GM12878 (cell line): Measurements from ENCODE around the gene CRTC1. TPM values are rescaled to one million over a fixed set of nuclear protein-coding genes. Genes with fewer than 3 reads are reported as not detected.

Experiments
- CHD4 ChIP-seq: fragments of 200-600 bp; sonication (generic); IDR thresholded peaks from 2 replicates; pipeline ENCODE4 v1.6.1; 2016; ENCODE audit warnings: mild to moderate bottlenecking
- RFX5 ChIP-seq: IDR thresholded peaks from 2 replicates; pipeline ENCODE4 v1.6.1; 2011; ENCODE audit warnings: low read depth, low read length, improper control_type of control experiment
- polyA plus RNA-seq, 11 experiments: library from polyadenylated mRNA; depleted of rRNA in 4 of 11; unstranded in 6 of 11; stranded (reverse) in 5 of 11; fragments of >200 nt; fragmentation: Nextera tagmentation in 4 of 11; fragmentation: Illumina TruSeq in 1 of 11; extraction: Ambion mirVana in 4 of 11; extraction: Trizol in 1 of 11; gene quantifications; 1 replicate in 1 of 11; 2 replicates in 10 of 11; pipeline versions ENCODE4 v1.2.1 to v1.2.3, GENCODE V29; 2011 to 2016; ENCODE audit warnings: inconsistent platforms in 2 of 11, missing spikeins in 2 of 11, low read depth in 1 of 11
- total RNA-seq, 4 experiments: library from RNA; depleted of rRNA in 3 of 4; stranded (reverse); fragments of >200 nt in 3 of 4; fragmentation: Illumina TruSeq in 1 of 4; extraction: Trizol in 1 of 4; gene quantifications; 2 replicates each; pipeline versions ENCODE4 v1.2.1 to v1.2.3, GENCODE V29; 2013 to 2021

Gene CRTC1
- total and polyA plus RNA-seq, 10 of the 15 experiments (the other 5 are each of a cell fraction or from before 2014, with no cell fraction given): 0.02 to 4.6 (median 1.1) TPM; not detected in 1

DNA sequence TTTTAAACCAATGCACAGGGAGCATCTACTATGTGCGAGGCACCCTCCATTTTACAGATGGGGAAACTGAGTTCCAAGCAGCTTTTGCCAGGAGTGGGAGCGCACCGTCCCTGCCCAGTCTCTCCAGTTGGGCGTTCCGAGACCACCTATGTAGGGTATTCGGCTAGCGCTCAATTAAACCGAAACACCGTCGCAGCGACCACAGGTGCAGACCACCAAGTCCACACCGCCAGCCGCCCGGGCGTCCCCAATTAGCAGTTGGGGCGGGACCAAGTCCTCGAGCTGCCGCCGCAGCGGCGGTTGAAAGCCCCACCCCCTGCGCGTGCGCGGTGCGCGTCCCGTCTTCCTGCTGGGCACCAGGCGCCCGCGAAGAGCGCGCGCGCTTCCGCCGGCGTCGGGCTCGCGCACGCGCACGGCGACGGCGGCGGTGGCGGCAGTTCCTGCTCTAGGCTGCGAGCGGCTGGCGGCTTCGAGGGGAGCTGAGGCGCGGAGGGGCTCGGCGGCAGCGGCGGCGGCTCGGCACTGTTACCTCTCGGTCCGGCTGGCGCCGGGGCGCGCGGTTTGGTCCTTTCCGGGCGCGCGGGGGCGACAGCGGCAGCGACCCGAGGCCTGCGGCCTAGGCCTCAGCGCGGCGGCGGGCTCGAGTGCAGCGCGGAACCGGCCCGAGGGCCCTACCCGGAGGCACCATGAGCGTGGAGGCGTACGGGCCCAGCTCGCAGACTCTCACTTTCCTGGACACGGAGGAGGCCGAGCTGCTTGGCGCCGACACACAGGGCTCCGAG is 148.2 kb downstream of the CRTC1 start, which contains the start of gene UPF1 (continued):
- TF ChIP-seq CHD4 (no peak), RFX5 (no peak)

Other genes starting within 250 kb of the CRTC1 start
Only the 7 nearest of the 14 such genes appear.
- 116 and 128 TPM in 2 replicates for gene KXD1, start 125.8 kb upstream of the CRTC1 start, total RNA-seq (2014; rRNA removed)
- gene KXD1, start 125.8 kb upstream of the CRTC1 start, total RNA-seq (2014; rRNA removed; fragmentation: Illumina TruSeq; extraction: Trizol): 75.5 and 82.0 TPM in 2 replicates
- gene KXD1, start 125.8 kb upstream of the CRTC1 start, total RNA-seq (2021): 109 and 111 TPM in 2 replicates
- gene KXD1, start 125.8 kb upstream of the CRTC1 start, polyA plus RNA-seq (2011; rRNA removed): 67.3 and 130 TPM in 2 replicates
- 91.4 and 151 TPM in 2 replicates for gene KXD1, start 125.8 kb upstream of the CRTC1 start, polyA plus RNA-seq (2014; fragmentation: Illumina TruSeq; extraction: Trizol)
- 10 to 100 TPM; 27.5 to 44.9 TPM for gene KXD1, start 125.8 kb upstream of the CRTC1 start, polyA plus RNA-seq (2014; fragmentation: Nextera tagmentation; extraction: Ambion mirVana)
- gene KXD1, start 125.8 kb upstream of the CRTC1 start, polyA plus RNA-seq (2014; rRNA removed): 193 and 209 TPM in 2 replicates
- 100 to 1,000 TPM; 182 to 191 TPM for gene KXD1, start 125.8 kb upstream of the CRTC1 start, polyA plus RNA-seq (2016; fragmentation: Nextera tagmentation; extraction: Ambion mirVana)
- 1,493 and 1,661 TPM in 2 replicates for gene UBA52, start 111.8 kb upstream of the CRTC1 start, total RNA-seq (2014; rRNA removed)
- 1,429 and 1,442 TPM in 2 replicates for gene UBA52, start 111.8 kb upstream of the CRTC1 start, total RNA-seq (2014; rRNA removed; fragmentation: Illumina TruSeq; extraction: Trizol)
- 1,629 and 1,678 TPM in 2 replicates for gene UBA52, start 111.8 kb upstream of the CRTC1 start, total RNA-seq (2021)
- 910 and 1,613 TPM in 2 replicates for gene UBA52, start 111.8 kb upstream of the CRTC1 start, polyA plus RNA-seq (2011; rRNA removed)
- 2,280 and 2,392 TPM in 2 replicates for gene UBA52, start 111.8 kb upstream of the CRTC1 start, polyA plus RNA-seq (2014; fragmentation: Illumina TruSeq; extraction: Trizol)
- 1,000 to 10,000 TPM; 2,192 to 2,288 TPM for gene UBA52, start 111.8 kb upstream of the CRTC1 start, polyA plus RNA-seq (2014; fragmentation: Nextera tagmentation; extraction: Ambion mirVana)
- gene UBA52, start 111.8 kb upstream of the CRTC1 start, polyA plus RNA-seq (2014; rRNA removed): 2,186 and 2,597 TPM in 2 replicates
- gene UBA52, start 111.8 kb upstream of the CRTC1 start, polyA plus RNA-seq (2016; fragmentation: Nextera tagmentation; extraction: Ambion mirVana): 1,000 to 10,000 TPM; 1,131 to 1,180 TPM
- 49.7 and 57.8 TPM in 2 replicates for gene REX1BD, start 94.9 kb upstream of the CRTC1 start, total RNA-seq (2014; rRNA removed)
- 6.4 and 7.1 TPM in 2 replicates for gene REX1BD, start 94.9 kb upstream of the CRTC1 start, total RNA-seq (2014; rRNA removed; fragmentation: Illumina TruSeq; extraction: Trizol)
- gene REX1BD, start 94.9 kb upstream of the CRTC1 start, total RNA-seq (2021): 58.2 and 62.7 TPM in 2 replicates
- 7.8 and 12.1 TPM in 2 replicates for gene REX1BD, start 94.9 kb upstream of the CRTC1 start, polyA plus RNA-seq (2011; rRNA removed)
- gene REX1BD, start 94.9 kb upstream of the CRTC1 start, polyA plus RNA-seq (2014; fragmentation: Illumina TruSeq; extraction: Trizol): 1.8 and 3.1 TPM in 2 replicates
- gene REX1BD, start 94.9 kb upstream of the CRTC1 start, polyA plus RNA-seq (2014; fragmentation: Nextera tagmentation; extraction: Ambion mirVana): 1 to 10 TPM; 1.1 to 3.3 TPM
- gene REX1BD, start 94.9 kb upstream of the CRTC1 start, polyA plus RNA-seq (2014; rRNA removed): 64.4 and 84.2 TPM in 2 replicates
- gene REX1BD, start 94.9 kb upstream of the CRTC1 start, polyA plus RNA-seq (2016; fragmentation: Nextera tagmentation; extraction: Ambion mirVana): 100 to 1,000 TPM in 1 of 2 experiments, 10 to 100 TPM in 1; 88.9 to 101 TPM
- not detected in 2 replicates for gene CRLF1, start 76.9 kb upstream of the CRTC1 start, total RNA-seq (2014; rRNA removed)
- not detected in 2 replicates for gene CRLF1, start 76.9 kb upstream of the CRTC1 start, total RNA-seq (2014; rRNA removed; fragmentation: Illumina TruSeq; extraction: Trizol)
- gene CRLF1, start 76.9 kb upstream of the CRTC1 start, total RNA-seq (2021): 0.33 and 0.43 TPM in 2 replicates
- gene CRLF1, start 76.9 kb upstream of the CRTC1 start, polyA plus RNA-seq (2011; rRNA removed): not detected in 2 replicates
- gene CRLF1, start 76.9 kb upstream of the CRTC1 start, polyA plus RNA-seq (2014; fragmentation: Illumina TruSeq; extraction: Trizol): not detected in 2 replicates
- gene CRLF1, start 76.9 kb upstream of the CRTC1 start, polyA plus RNA-seq (2014; fragmentation: Nextera tagmentation; extraction: Ambion mirVana): under 1 TPM; 0.35 to 0.76 TPM
- gene CRLF1, start 76.9 kb upstream of the CRTC1 start, polyA plus RNA-seq (2014; rRNA removed): 0.10 TPM in 1 of 2 replicates, not detected in the other
- 1 to 10 TPM in 1 of 2 experiments, under 1 TPM in 1; 0.63 to 1.2 TPM for gene CRLF1, start 76.9 kb upstream of the CRTC1 start, polyA plus RNA-seq (2016; fragmentation: Nextera tagmentation; extraction: Ambion mirVana)
- 0.06 TPM in 1 of 2 replicates, not detected in the other for gene TMEM59L, start 70.8 kb upstream of the CRTC1 start, total RNA-seq (2014; rRNA removed)
- not detected in 2 replicates for gene TMEM59L, start 70.8 kb upstream of the CRTC1 start, total RNA-seq (2014; rRNA removed; fragmentation: Illumina TruSeq; extraction: Trizol)
- not detected in 2 replicates for gene TMEM59L, start 70.8 kb upstream of the CRTC1 start, total RNA-seq (2021)
- gene TMEM59L, start 70.8 kb upstream of the CRTC1 start, polyA plus RNA-seq (2011; rRNA removed): not detected in 2 replicates
- gene TMEM59L, start 70.8 kb upstream of the CRTC1 start, polyA plus RNA-seq (2014; fragmentation: Illumina TruSeq; extraction: Trizol): not detected in 2 replicates
- gene TMEM59L, start 70.8 kb upstream of the CRTC1 start, polyA plus RNA-seq (2014; fragmentation: Nextera tagmentation; extraction: Ambion mirVana): not detected
- not detected in 2 replicates for gene TMEM59L, start 70.8 kb upstream of the CRTC1 start, polyA plus RNA-seq (2014; rRNA removed)
- not detected for gene TMEM59L, start 70.8 kb upstream of the CRTC1 start, polyA plus RNA-seq (2016; fragmentation: Nextera tagmentation; extraction: Ambion mirVana)
- gene KLHL26, start 46.7 kb upstream of the CRTC1 start, total RNA-seq (2014; rRNA removed): 3.6 and 5.6 TPM in 2 replicates
- gene KLHL26, start 46.7 kb upstream of the CRTC1 start, total RNA-seq (2014; rRNA removed; fragmentation: Illumina TruSeq; extraction: Trizol): 0.98 and 1.5 TPM in 2 replicates
- gene KLHL26, start 46.7 kb upstream of the CRTC1 start, total RNA-seq (2021): 12.9 and 14.6 TPM in 2 replicates
- 1.0 and 1.2 TPM in 2 replicates for gene KLHL26, start 46.7 kb upstream of the CRTC1 start, polyA plus RNA-seq (2011; rRNA removed)
- gene KLHL26, start 46.7 kb upstream of the CRTC1 start, polyA plus RNA-seq (2014; fragmentation: Illumina TruSeq; extraction: Trizol): 0.74 and 1.9 TPM in 2 replicates
- under 1 TPM; 0.18 to 0.35 TPM for gene KLHL26, start 46.7 kb upstream of the CRTC1 start, polyA plus RNA-seq (2014; fragmentation: Nextera tagmentation; extraction: Ambion mirVana)
- 3.9 and 5.1 TPM in 2 replicates for gene KLHL26, start 46.7 kb upstream of the CRTC1 start, polyA plus RNA-seq (2014; rRNA removed)
- 1 to 10 TPM; 8.0 to 8.1 TPM for gene KLHL26, start 46.7 kb upstream of the CRTC1 start, polyA plus RNA-seq (2016; fragmentation: Nextera tagmentation; extraction: Ambion mirVana)
- gene COMP, start 107.6 kb downstream of the CRTC1 start, total RNA-seq (2014; rRNA removed): not detected in 2 replicates
- gene COMP, start 107.6 kb downstream of the CRTC1 start, total RNA-seq (2014; rRNA removed; fragmentation: Illumina TruSeq; extraction: Trizol): not detected in 2 replicates
- gene COMP, start 107.6 kb downstream of the CRTC1 start, total RNA-seq (2021): not detected in 2 replicates
- gene COMP, start 107.6 kb downstream of the CRTC1 start, polyA plus RNA-seq (2011; rRNA removed): not detected in 2 replicates
- not detected in 2 replicates for gene COMP, start 107.6 kb downstream of the CRTC1 start, polyA plus RNA-seq (2014; fragmentation: Illumina TruSeq; extraction: Trizol)
- gene COMP, start 107.6 kb downstream of the CRTC1 start, polyA plus RNA-seq (2014; fragmentation: Nextera tagmentation; extraction: Ambion mirVana): not detected
- gene COMP, start 107.6 kb downstream of the CRTC1 start, polyA plus RNA-seq (2014; rRNA removed): not detected in 2 replicates
- under 1 TPM in 1 of 2 experiments, not detected in 1; 0.17 TPM for gene COMP, start 107.6 kb downstream of the CRTC1 start, polyA plus RNA-seq (2016; fragmentation: Nextera tagmentation; extraction: Ambion mirVana)